ENCODE results near the gene IPPK.

IPPK gene

DNA sequence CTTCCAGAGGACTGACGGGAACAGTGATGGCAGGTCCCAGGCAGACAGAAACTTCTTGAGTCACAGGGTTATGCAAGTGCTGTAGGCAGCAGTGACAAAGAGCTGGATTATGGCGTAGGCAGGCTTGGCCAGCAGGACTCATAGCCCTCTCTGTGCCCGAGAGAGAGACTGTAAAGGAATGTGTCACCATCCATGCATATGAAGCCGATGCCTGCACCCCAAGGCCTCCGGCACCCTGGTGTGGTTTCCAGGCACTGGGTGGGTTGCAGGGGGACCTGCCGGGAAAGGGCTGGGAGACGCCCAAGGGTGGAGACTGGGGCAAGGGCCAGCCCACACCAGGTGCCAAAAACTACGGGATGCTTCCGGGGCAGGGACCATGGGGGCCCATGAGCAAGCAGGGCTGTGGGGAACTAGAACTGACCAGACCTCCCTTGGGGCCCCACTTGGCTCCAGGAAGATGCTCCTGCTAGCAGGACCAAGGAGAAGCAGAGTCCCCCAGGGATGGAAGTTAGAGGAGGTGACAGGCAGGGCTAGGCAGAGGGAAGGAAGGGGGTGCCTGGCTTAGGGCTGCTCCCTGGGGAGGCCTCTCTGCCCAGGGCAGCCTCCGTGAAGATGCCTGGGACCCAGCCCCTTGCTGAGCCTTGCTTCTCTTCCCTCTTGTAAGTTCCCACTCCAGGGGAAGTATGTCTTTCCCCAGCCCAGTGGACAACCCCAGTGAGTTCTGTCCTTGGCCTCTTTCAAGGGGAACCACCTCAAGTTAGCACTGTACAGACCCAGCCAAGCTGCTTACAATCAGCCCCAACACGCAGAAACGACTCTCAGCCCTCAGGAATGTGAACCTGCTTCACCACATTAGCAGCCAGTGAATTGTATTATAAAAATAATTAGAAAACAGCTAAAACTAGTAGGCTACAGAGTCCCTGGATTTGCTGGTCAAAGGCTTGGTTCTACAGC is 10.5 kb upstream of the IPPK start:
- ChIA-PET CTCF (no interaction called here), POLR2A (no interaction called here)
- no peak overlapping the region for H3K4me3 ChIP-seq (ENCODE audit: low read depth, low read length)
- DNase-seq (ENCODE audit: low read depth, low spot score), result no peak
- no peak for TF ChIP-seq CTCF (IDR thresholded peaks at IDR 0.05; ENCODE audit: insufficient read depth, low read length, missing control alignments)

GRCh38 chr9:92679413-92680165 is 9.7 kb upstream of the IPPK start:
- DNase-seq (ENCODE audit: low read depth, low spot score), result no peak
- ChIA-PET CTCF (interaction anchor here (0.8 kb wide), 1 partner anchor 9 kb away, joined by 4 read pairs; no protein-coding TSS in a partner anchor), POLR2A (no interaction called here)
- H3K4me3 ChIP-seq (ENCODE audit: low read depth, low read length), result no peak overlapping the region
- no peak for TF ChIP-seq CTCF (IDR thresholded peaks at IDR 0.05; ENCODE audit: insufficient read depth, low read length, missing control alignments)

GRCh38 chr9:92671323-92671722 is 1.4 kb upstream of the IPPK start:
- no peak for TF ChIP-seq CTCF (IDR thresholded peaks at IDR 0.05; ENCODE audit: insufficient read depth, low read length, missing control alignments)
- DNase-seq (ENCODE audit: low read depth, low spot score), result no peak
- CTCF ChIA-PET, result interaction anchor here (1.1 to 2.2 kb wide), 4 partner anchors 45 to 532 kb away, joined by 3 to 8 read pairs (median 5); no protein-coding TSS in a partner anchor
- POLR2A ChIA-PET, result no interaction called here
- H3K4me3 ChIP-seq (ENCODE audit: low read depth, low read length), result peak overlapping the region; percentile 98

- no peak for TF ChIP-seq CTCF (IDR thresholded peaks at IDR 0.05; ENCODE audit: insufficient read depth, low read length, missing control alignments)
- no peak for DNase-seq (ENCODE audit: low read depth, low spot score)
- ChIA-PET POLR2A (interaction anchor here (0.9 to 1.2 kb wide), 3 partner anchors 16 to 119 kb away, joined by 3 to 5 read pairs (median 3); no protein-coding TSS in a partner anchor), CTCF (interaction anchor here (1.3 to 2.2 kb wide), 2 partner anchors 341 to 531 kb away, joined by 5 to 6 read pairs; no protein-coding TSS in a partner anchor)
- H3K4me3 ChIP-seq (ENCODE audit: low read depth, low read length), result peak overlapping the region; percentile 98
These were observed 423 bp downstream of the IPPK start for GRCh38 chr9:92669527-92669889.

DNA sequence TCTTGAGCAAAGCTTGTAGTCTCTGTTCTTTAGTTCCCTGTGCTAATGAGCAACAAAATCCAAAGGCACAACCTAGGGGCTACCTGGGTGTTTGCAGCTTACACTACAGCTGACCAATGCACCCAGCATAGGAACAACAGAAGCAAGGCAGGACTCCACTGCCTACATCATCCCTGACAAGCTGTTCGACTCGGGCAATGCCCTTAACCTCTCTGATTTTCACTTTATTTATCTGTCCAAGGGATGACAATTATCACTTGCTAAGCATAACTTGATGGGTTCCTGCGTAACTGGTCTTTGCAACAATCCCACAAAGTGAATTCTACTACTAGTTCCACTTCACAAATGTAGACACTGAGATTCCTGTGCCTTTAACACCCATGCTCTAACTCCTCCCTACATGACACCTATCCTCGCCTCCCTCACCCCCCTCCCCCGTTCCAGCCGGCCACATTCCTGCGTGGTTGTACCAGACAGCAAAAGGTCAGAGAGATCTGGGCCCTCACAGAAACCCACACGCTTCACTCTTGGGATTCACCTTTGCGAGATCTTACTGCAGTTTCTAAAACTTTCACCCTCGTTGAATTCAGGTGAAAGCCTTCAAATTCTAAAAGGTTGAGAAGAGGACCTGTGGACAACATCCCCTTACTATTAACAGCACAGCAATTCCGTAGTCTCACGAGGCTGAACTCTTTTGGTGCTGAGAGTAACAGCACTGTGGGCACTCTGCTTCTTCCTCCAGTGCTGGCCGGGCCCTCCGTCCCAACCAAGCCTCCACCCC is 995 bp downstream of the IPPK start:
- ChIA-PET POLR2A (no interaction called here), CTCF (no interaction called here)
- H3K4me3 ChIP-seq (ENCODE audit: low read depth, low read length), result peak overlapping the region; percentile 98
- no peak for TF ChIP-seq CTCF (IDR thresholded peaks at IDR 0.05; ENCODE audit: insufficient read depth, low read length, missing control alignments)
- no peak for DNase-seq (ENCODE audit: low read depth, low spot score)
